Brain microvascular endothelial cell (primary cell): ENCODE data around the gene PAK4.

ENCODE experiments used
- DNase-seq: peaks from one replicate; pipeline ENCODE4 v3.0.0-alpha.2; 2020
- H3K27ac ChIP-seq: fragments of 250-450 bp; sonication (Bioruptor Pico); 2 replicates; pipeline ENCODE4 v1.5.1; 2020; ENCODE audit warnings: mild to moderate bottlenecking, moderate library complexity
- H3K27me3 ChIP-seq: fragments of 250-450 bp; sonication (Bioruptor Pico); replicated peaks from 2 replicates; pipeline ENCODE4 v1.5.1; 2020; ENCODE audit warnings: mild to moderate bottlenecking
- H3K36me3 ChIP-seq: fragments of 250-450 bp; sonication (Bioruptor Pico); replicated peaks from 2 replicates; pipeline ENCODE4 v1.5.1; 2020; ENCODE audit warnings: mild to moderate bottlenecking
- H3K4me3 ChIP-seq: 2 replicates; pipeline ENCODE4 v1.5.1; 2011; ENCODE audit warnings: low read depth, mild to moderate bottlenecking, control low read depth, low read length, moderate library complexity
- CTCF ChIP-seq: IDR thresholded peaks from 2 replicates; pipeline ENCODE4 v1.5.1; 2011; ENCODE audit warnings: low read depth, mild to moderate bottlenecking, moderate library complexity, low read length, control low read depth, inconsistent platforms; ENCODE audit errors: missing control alignments
- in situ Hi-C: cut with HindIII; loops from 2 replicates; pipeline ENCODE4 v1.10.0; 2017; ENCODE audit warnings: low sequenced_read_pairs, low pct_ligation_motif_present

PAK4 gene

GRCh38 chr19:39223703-39224279, 98.2 kb downstream of the PAK4 start:
- peak; percentile 25 for DNase-seq
- Histone ChIP-seq H3K27me3 (no peaks in the 10 kb centered on the region), H3K4me3 (no peak overlapping the region), H3K36me3 (no peaks in the 10 kb centered on the region), H3K27ac (no peak overlapping the region)
- TF ChIP-seq CTCF, result no peak
- in situ Hi-C loops, result no loop called here

GRCh38 chr19:39224910-39225309, 99.3 kb downstream of the PAK4 start:
- no peak for DNase-seq
- in situ Hi-C loops, result no loop called here
- no peak for TF ChIP-seq CTCF
- Histone ChIP-seq H3K36me3 (no peaks in the 10 kb centered on the region), H3K4me3 (no peak overlapping the region), H3K27me3 (no peaks in the 10 kb centered on the region), H3K27ac (no peak overlapping the region)
